HG03520 (cell line): ENCODE results near the gene DNAJB6.

Source experiments
- ATAC-seq: cut with Tn5 transposase; IDR thresholded peaks from one replicate; pipeline ENCODE4 v1.9.1; 2021; ENCODE audit warnings: mild to moderate bottlenecking, moderate library complexity; ENCODE audit not compliant: unreplicated experiment

Gene DNAJB6

GRCh38 chr7:157425137-157425731 is 88.4 kb downstream of the DNAJB6 start:
- no peak for ATAC-seq

DNA sequence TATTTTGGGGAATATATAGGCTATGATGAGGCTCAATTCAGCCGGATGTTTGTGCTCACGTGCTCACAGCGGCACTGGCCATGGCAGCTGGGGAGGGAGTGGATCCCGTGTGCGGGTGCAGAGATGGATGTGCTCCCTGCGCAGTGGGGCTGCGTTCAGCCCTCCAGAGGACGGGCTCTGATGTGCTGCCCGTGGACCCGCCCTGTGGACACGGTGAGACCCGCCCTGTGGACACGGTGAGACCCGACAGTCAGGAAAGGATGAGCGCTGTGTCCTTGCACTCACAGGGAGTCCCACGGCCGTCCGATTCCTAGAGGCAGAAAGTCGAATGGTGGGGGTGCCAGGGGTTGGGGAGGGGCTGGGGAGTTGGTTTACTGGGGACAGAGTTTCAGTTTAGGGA is 89.0 kb downstream of the DNAJB6 start:
- no peak for ATAC-seq

- no peak for ATAC-seq
Observed at GRCh38 chr7:157426463-157427301, 89.9 kb downstream of the DNAJB6 start.

GRCh38 chr7:157427811-157428553 is 91.2 kb downstream of the DNAJB6 start:
- no peak for ATAC-seq

DNA sequence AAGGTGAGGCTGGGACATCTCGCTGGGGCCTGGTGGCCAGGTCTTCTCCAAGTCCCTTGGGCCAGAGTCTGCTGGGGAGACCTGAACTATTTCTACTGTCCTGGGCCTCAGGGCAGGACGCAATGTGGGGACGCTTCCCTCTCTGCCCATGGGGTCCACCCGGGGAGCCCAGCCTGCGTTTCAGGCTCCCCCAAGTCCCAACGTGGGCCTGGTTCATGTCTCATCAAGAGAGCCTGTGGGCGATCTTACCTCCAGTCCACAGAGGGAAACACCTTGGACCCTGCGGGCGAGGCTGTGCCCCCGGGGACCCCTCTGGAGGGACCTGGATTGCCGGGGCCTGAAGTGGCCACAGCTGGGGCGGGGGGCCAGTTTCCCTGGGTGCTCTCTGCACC is 91.7 kb downstream of the DNAJB6 start:
- no peak for ATAC-seq

GRCh38 chr7:157429001-157429679 is 92.3 kb downstream of the DNAJB6 start:
- ATAC-seq = no peak

DNA sequence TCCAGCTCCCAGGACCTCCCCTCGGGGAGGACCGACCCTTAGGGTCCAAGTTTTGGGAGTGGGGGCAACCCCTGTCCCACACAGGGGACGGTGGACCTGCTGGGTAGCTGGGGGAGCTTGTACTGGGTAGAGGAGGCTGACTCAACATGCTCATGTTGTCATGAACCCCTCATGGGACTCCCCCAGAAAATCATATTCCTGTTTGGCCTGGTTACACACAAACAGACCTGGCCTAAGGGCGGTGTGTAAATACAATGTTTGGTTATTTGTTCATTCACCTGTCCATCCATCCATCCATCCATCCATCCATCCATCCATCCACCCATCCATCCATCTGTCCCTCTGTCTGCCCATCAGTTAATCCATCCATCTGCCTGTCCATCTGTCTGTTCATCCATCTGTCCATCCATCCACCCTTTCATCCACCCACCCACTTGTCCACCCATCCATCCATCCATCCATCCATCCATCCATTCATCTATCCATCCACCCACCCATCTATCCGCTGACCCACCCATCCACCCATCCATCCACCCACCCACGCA is 92.9 kb downstream of the DNAJB6 start:
- no peak for ATAC-seq

- no peak for ATAC-seq
Observed at GRCh38 chr7:157430721-157431120, 93.9 kb downstream of the DNAJB6 start.

- no peak for ATAC-seq
Observed at GRCh38 chr7:157431173-157431950, 94.6 kb downstream of the DNAJB6 start.

DNA sequence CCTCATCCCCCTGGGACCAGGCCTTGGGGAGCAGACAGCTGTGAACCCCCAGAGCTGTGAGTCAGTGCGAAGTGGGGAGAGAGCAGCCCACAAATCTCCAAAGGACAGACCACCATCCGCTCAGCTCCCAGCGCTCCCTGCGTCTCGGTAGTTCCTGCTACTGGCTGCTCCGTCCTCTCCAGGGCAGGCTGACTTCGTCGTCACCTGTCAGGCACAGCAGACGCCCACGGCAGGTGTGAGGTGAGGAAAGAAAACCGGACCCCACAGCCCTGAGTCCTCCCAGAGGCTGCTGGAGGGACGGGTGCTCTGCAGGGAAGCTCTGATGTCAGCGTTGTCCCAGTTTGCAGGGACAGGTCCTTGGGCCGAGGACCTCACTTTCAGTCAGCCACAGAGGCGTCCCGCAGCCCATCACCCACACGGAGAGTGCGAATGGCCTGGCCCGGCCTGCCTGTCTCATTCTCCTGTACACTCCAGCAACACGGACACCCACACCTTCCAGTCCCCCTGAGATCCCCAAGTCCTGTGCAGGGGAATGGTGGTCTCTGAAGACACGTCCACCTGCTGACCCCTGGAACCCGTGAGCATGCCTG is 95.2 kb downstream of the DNAJB6 start:
- no peak for ATAC-seq

DNA sequence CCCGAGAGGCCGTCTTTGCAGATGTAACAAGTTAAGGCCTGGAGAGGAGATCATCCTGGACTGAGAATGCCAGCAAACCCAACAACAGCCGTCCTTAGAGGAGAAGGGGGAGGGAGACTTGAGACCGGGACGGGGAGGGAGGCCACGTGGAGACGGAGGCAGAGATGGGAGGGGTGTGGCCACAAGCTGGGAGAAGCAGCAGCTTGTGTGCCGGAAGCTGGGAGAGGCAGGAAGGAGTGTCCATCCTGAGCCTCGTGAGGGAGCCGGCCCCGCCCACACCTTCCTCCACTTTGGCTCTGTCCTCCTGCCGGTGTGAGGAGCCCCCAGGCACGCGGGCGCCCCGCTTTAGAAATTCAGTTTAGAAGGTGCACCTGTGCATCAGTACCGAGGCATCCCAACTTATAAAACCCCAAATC is 95.7 kb downstream of the DNAJB6 start:
- no peak for ATAC-seq

DNA sequence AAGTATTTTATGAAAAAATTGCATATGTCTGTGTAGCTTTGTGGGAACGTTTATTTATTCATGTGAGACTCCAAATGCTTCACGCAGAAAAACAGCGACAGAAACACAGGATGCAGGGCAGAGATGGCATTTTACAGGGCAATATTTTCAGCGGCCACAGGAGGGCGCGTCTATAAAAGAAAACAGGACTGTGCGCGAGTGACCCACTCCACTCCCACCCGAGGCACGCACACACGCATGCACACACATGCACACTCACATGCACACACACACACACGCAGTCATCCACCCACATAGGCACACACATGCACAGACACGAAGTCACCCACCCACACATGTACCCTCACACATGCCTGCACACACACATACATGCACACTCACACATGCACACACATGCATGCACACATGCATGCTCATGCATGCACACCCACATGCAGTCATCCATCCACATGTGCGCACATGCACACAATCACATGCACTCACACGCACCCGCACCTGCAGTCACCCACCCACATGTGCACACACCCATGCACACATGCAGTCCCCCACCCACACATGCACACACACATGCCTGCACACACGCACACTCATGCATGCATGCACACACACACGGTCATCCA is 96.3 kb downstream of the DNAJB6 start:
- no peak for ATAC-seq

DNA sequence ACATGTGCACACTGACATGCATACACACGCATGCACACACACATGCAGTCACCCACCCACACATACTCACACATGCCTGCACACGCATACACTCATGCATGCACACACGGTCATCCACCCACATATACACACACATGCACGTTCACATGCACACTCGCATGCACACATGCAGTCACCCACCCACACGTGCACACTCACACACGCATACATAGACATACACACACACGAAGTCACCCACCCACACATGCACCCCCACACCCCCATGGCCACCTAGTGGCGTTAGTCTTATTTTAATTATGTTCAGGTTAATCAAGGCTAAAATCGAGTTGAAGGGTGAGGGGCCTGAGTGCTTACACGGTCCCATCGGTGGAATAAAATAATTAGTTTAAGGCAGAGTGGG is 96.8 kb downstream of the DNAJB6 start:
- no peak for ATAC-seq

DNA sequence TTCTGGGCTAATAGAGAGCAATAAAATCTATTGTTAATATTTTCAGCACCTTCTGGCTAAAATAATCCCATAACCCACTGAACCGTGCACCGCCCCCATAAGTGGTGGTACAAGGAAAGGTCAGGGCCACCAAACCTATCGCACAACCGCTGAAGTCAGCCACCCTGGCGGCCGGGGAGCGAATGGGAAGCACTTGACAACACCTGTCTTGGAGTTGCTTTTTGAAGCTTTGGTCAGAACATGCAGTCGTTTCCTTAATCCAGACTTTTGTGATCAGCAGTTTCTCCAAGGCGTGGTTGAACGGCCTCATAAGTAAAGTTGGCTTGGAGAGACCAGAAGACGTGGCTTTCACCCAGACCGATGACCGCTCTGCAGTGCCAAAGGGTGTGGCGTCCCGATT is 97.4 kb downstream of the DNAJB6 start:
- no peak for ATAC-seq

DNA sequence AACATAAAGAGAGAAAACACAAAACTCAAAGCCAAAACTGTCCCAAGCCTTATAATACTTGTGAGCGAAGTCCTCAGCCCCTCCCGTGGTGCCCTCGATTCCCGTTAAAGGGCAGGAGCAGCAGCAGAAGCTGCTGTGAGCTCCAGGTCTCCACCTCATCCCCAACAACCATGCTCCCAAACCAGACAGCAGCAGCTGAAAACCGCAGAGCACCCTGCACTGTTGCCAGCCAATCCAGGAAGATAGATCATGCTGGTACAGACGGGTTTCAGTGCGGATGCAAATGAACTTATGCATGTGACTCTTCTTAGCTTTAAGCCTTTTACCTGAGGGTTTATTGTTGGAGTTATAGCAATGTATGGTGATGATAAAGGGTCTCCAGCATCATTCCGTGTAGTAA is 97.9 kb downstream of the DNAJB6 start:
- no peak for ATAC-seq

- ATAC-seq = no peak
Observed at GRCh38 chr7:157436076-157436475, 99.3 kb downstream of the DNAJB6 start.

DNA sequence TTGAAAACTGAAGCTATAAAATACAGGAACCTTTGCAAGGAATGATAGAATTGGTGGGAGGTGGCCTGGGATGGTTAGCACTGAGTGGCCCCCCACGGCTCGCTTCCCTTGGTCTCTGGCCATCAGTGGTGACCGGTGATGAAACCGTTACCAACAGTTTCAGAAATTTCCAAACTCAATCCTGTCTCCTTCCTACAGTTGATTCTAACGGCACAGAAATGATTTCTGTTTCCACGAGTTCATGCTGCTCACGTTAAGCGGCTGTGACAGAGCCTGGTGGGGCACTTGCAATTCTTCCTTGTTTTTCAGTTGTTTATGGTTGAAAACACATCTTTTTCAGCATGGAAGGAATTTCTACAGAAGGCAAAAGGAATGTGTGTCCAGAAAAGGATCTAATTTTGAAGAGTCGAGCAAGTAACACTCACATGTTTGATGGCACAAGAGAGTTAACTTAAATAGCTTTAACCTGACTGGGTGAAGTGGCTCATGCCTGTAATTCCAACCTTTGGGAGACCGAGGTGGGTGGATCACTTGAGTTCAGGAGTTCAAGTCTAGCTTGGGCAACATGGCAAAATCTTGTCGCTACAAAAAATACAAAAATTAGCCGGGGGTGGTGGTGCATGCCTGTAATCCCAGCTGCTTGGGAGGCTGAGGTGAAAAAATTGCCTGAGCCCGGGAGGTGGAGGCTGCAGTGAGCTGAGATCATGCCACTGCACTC is 100.1 kb downstream of the DNAJB6 start:
- no peak for ATAC-seq

DNA sequence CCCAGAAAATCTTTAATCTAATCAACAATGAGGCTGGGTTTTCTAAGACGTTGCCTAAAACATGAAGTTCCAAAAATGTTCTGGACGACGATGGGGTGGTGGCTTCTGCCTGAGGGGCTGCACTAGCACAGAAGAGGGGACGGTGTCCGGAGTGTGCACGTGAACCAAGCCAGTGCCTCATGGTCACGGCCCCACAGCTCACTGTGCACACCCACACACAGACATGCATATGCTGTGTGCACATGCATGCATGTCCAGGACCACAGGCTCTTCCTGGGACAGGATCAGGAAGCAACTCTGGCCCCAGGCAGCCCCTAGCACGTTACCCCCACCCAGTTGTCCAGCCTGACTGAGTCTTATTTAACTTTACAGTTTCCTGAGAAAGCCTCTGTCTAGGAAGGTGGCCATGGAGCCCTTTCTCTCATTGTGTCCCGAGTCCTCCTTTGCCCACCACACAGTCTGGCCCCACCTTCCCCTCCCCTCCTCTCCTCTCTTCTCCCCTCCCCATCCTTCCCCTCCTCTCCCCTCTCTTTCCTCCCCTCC is 100.8 kb downstream of the DNAJB6 start:
- ATAC-seq = no peak
